ENCODE measurements around the gene ZSCAN29.

The ZSCAN29 gene

GRCh38 chr15:43346305-43346704 is 24.5 kb downstream of the ZSCAN29 start:
- DNase-seq = no peak

- DNase-seq = no peak
These were observed 40.1 kb downstream of the ZSCAN29 start for GRCh38 chr15:43330780-43331087.

GRCh38 chr15:43329960-43330779 is 40.7 kb downstream of the ZSCAN29 start, which contains the start of gene LCMT2:
TSS of gene LCMT2 (minus strand) at chr15:43330573. CDS start at chr15:43330489, 84 bp downstream.
- DNase-seq = peak; percentile 87

- peak; percentile 8 for DNase-seq
These were observed 41.5 kb downstream of the ZSCAN29 start for GRCh38 chr15:43329217-43329959.

- DNase-seq = no peak
These were observed 45.7 kb downstream of the ZSCAN29 start for GRCh38 chr15:43325039-43325684.

GRCh38 chr15:43318990-43319771 is 51.7 kb downstream of the ZSCAN29 start:
- DNase-seq = no peak

GRCh38 chr15:43317566-43318184 is 53.2 kb downstream of the ZSCAN29 start:
- no peak for DNase-seq

GRCh38 chr15:43316971-43317346 is 53.9 kb downstream of the ZSCAN29 start:
- DNase-seq = no peak

GRCh38 chr15:43316016-43316970 is 54.5 kb downstream of the ZSCAN29 start:
- DNase-seq = no peak

GRCh38 chr15:43314171-43314570 is 56.7 kb downstream of the ZSCAN29 start:
- no peak for DNase-seq

- DNase-seq = no peak
These were observed 58.5 kb downstream of the ZSCAN29 start for GRCh38 chr15:43312378-43312777.
